ENCODE measurements around the gene FRMD4A.

DNA sequence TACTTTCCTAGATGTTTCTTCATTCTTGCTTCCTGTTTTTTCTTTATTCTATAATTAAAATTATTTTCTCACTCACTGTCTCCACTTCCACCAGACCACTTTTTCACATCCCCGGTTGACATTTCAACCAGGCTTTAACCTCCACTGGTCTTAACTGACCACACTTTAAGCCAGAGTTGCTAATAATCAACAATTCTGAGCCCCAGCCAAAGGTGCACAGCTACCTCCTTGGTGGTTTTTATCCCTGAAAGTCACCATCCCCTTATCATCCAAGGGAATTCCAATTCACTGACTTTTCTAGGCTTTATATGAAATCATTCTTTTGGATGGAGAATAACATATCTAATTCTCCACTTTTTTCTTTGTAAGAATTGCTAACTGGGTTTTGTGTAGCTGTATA lies 138.9 kb downstream of the FRMD4A start:
- TF ChIP-seq CTCF (IDR thresholded peaks at IDR 0.05): no peak
- no peak for TF ChIP-seq POLR2AphosphoS5 (IDR thresholded peaks at IDR 0.05)
